BJ (cell line): ENCODE results near the gene TDP1. TPM values are rescaled to one million over a fixed set of nuclear protein-coding genes. Genes with fewer than 3 reads are reported as not detected.

Experiments
- CTCF ChIA-PET: fragments of 350-600 bp; formaldehyde crosslinking; extraction: SDS; loops from one replicate; lab custom pipeline; 2021; ENCODE audit warnings: antibody characterized with exemption, inconsistent platforms; lab: Yijun Ruan, JAX
- POLR2A ChIA-PET: fragments of 300-600 bp; sonication (Branson Sonifier 250); formaldehyde crosslinking; extraction: SDS; loops from one replicate; lab custom pipeline; 2021; ENCODE audit warnings: antibody characterized with exemption; lab: Charles Lee
- DNase-seq: peaks from one replicate; pipeline ENCODE4 v3.0.0-alpha.2; 2011; ENCODE audit warnings: low read depth
- H3K27me3 ChIP-seq: 2 replicates; pipeline ENCODE4 v1.6.0; 2011; ENCODE audit warnings: low read length; ENCODE audit not compliant: control insufficient read depth, insufficient read depth
- H3K36me3 ChIP-seq: 2 replicates; pipeline ENCODE4 v1.5.1; 2011; ENCODE audit warnings: low read length; ENCODE audit not compliant: control insufficient read depth, insufficient read depth
- H3K4me3 ChIP-seq: 2 replicates; pipeline ENCODE4 v1.5.1; 2011; ENCODE audit warnings: low read depth, mild to moderate bottlenecking, control low read depth, low read length
- polyA plus RNA-seq: library from polyadenylated mRNA; depleted of rRNA; stranded (reverse); fragments of >200 nt; gene quantifications from 2 replicates; pipeline ENCODE4 v1.2.3, GENCODE V29; 2011
- TF ChIP-seq, protein P1 (sequence below): IDR thresholded peaks from 2 replicates; pipeline ENCODE4 v1.5.1; 2011; ENCODE audit warnings: low read depth, mild to moderate bottlenecking, control low read depth, inconsistent platforms, low read length, moderate library complexity; ENCODE audit not compliant: insufficient read depth

Gene TDP1
- polyA plus RNA-seq, 1 experiment = 18.8 TPM

DNA sequence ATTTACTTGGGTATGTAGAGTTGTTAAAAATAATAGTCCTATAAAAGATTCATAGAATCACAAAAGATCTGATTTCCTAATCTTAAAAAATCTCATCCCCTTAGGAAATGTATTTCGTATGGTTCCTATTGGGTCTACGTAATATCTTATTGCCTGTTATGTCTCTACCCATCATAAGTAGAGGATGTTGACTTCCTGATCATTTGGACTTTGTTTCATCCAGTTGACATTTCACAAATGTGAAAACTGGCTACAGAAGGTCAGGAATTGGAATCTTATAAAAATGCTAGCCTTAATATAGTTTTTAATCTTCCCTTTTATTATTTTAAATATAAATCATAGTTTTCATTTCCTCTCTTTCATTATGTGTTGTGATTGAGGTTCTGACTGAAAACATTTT lies 45.2 kb downstream of the TDP1 start:
- ChIA-PET CTCF (no interaction called here), POLR2A (no interaction called here)
- no peak for DNase-seq
- Histone ChIP-seq H3K27me3 (no peaks in the 10 kb centered on the region), H3K4me3 (no peak overlapping the region), H3K36me3 (peaks cover 12% of the 10 kb centered on the region)
- TF ChIP-seq, protein P1, sequence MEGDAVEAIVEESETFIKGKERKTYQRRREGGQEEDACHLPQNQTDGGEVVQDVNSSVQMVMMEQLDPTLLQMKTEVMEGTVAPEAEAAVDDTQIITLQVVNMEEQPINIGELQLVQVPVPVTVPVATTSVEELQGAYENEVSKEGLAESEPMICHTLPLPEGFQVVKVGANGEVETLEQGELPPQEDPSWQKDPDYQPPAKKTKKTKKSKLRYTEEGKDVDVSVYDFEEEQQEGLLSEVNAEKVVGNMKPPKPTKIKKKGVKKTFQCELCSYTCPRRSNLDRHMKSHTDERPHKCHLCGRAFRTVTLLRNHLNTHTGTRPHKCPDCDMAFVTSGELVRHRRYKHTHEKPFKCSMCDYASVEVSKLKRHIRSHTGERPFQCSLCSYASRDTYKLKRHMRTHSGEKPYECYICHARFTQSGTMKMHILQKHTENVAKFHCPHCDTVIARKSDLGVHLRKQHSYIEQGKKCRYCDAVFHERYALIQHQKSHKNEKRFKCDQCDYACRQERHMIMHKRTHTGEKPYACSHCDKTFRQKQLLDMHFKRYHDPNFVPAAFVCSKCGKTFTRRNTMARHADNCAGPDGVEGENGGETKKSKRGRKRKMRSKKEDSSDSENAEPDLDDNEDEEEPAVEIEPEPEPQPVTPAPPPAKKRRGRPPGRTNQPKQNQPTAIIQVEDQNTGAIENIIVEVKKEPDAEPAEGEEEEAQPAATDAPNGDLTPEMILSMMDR = no peak

DNA sequence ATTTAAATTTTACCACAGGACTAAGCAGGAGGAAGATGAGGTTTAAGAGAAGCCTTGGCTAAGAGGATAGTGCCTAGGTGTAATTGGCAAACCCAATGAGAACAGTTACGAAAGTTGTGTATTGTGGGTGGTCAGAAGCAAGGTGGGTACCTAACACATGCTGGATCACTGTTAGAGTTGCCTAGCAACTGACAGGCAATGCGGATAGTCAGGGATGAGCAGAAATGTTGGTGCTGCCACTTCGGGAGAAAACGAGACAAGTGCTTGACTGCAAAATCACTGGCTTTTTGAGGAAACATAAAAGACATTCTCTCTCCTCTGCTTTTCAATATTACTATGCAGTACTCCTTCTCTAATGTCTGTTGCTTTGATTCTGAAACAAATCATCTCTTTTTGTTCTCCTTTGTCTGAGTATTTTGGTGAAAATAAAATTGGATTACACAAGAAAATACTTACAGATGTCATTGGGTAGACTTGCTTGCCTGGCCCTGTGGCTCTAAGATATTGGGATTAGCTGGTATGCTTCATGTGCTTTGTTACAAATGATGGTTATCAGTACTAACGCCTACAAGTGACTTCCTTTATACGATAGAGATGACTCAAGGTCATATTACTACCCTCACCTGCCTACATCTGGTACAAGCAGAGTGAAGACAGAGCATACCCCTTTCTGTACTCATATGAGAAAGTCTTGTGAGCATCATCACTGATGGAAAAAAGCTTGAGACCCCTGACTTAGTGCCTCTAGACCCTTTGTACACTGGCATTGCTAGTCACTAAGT lies 48.0 kb downstream of the TDP1 start:
- CTCF ChIA-PET = no interaction called here
- DNase-seq = no peak
- H3K36me3 ChIP-seq = peaks cover 2% of the 10 kb centered on the region
- no peaks in the 10 kb centered on the region for H3K27me3 ChIP-seq
- TF ChIP-seq, protein P1 = no peak
- H3K4me3 ChIP-seq = no peak overlapping the region
- POLR2A ChIA-PET = no interaction called here

DNA sequence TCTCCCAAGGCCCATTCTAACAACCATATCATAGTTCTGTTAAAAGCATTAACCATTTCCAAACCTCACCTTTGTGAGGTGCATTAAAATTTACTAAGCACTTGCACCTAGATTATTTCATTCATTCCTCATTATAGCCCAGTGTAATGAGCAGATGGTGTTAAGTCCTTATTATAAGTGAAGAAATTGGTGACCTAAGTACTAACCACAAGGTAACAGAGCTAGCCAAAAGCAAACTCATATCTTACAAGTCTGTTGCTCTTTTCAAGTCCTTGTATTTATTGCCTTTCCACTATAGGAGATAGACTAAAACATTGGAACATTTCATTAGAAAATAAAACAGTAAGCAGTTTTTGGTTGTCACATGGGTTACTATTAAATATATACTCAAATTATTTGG lies 49.7 kb downstream of the TDP1 start:
- no peak overlapping the region for H3K4me3 ChIP-seq
- ChIA-PET POLR2A (no interaction called here), CTCF (no interaction called here)
- peaks cover 1% of the 10 kb centered on the region; the same call in 1 of the 2 replicates for H3K36me3 ChIP-seq
- TF ChIP-seq, protein P1 = no peak
- no peaks in the 10 kb centered on the region for H3K27me3 ChIP-seq
- DNase-seq = no peak

DNA sequence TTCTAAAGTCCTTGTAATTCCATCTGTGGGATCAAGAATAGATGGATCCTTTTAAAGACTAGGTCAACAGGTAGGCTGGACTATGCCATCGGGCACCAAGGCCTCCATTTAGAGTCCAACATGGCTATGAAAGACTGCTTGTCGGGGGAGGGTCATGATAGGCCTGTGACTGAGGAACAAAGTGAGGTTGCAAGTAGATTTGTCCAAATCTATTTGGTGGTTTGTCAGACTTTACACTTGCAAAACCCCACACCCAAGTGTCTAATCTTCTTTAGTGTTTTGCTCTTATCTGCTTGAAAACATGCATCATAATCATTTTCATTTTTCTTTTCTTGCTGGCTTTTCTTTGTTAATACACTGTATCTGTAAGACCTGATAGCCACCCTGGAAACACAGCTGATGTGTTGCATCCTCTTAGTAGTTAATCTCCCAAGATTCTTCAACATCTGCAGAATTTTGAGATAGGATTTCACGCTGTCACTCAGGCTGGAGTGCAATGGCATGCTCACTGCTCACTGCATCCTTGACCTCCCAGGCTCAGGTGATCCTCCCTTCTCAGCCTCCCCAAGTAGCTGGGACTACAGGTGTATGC lies 50.3 kb downstream of the TDP1 start:
- no peak for DNase-seq
- H3K4me3 ChIP-seq = no peak overlapping the region
- ChIA-PET CTCF (no interaction called here), POLR2A (no interaction called here)
- H3K36me3 ChIP-seq = peaks cover 1% of the 10 kb centered on the region; the same call in 1 of the 2 replicates
- TF ChIP-seq, protein P1 = no peak
- H3K27me3 ChIP-seq = no peaks in the 10 kb centered on the region

DNA sequence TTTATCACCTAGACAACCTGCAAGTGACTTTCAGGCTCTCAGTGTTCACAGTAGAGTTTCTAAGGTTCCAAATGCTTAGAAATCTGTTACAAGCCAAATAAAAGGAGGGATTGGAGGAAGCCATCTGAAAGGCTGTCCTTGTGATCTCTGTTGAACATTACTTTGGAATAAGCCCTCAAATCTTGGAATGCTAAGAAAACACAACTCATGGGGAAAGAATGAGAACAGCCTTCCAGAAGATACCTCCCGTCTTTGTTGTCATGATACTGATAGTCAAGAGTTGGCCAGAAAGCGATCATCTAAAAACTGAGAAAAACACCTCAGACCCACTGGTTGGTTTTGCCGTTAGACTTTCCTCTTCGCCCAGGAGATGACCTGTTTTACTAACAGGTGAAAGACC lies 61.6 kb downstream of the TDP1 start:
- CTCF ChIA-PET = interaction anchor here (1.7 kb wide), 1 partner anchor 11 kb away, joined by 5 read pairs; no protein-coding TSS in a partner anchor
- no peak for DNase-seq

More for the DNA sequence above, 61.6 kb downstream of the TDP1 start:
- Histone ChIP-seq H3K4me3 (no peak overlapping the region), H3K36me3 (peaks cover 13% of the 10 kb centered on the region), H3K27me3 (no peaks in the 10 kb centered on the region)
- POLR2A ChIA-PET = no interaction called here
- TF ChIP-seq, protein P1 = no peak
